Measurements from ENCODE around the gene CDYL. TPM values are rescaled to one million over a fixed set of nuclear protein-coding genes. Genes with fewer than 3 reads are reported as not detected.

Gene CDYL
- total RNA-seq, 1 donor from 2014 or later: 104 TPM

DNA sequence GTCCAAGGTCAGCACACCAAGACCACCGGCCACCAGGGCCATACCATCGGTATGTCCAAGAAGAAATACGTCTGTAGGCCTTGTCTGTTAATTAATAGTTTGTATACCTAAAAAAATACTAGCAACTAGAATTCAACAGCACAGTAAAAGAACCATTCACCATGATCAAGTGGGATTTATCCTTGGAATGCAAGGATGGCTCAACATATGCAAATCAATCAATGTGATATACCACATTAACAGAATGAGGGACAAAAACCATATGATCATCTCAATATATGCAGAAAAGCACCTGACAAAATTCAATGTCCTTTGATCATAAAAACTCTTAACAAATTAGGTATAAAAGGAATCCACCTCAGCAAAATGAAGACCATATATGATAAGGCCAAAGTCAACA lies 203.2 kb downstream of the CDYL start:
- peaks cover 29% of the 10 kb centered on the region for H3K9me3 Mint-ChIP-seq
- TF ChIP-seq, protein P1, sequence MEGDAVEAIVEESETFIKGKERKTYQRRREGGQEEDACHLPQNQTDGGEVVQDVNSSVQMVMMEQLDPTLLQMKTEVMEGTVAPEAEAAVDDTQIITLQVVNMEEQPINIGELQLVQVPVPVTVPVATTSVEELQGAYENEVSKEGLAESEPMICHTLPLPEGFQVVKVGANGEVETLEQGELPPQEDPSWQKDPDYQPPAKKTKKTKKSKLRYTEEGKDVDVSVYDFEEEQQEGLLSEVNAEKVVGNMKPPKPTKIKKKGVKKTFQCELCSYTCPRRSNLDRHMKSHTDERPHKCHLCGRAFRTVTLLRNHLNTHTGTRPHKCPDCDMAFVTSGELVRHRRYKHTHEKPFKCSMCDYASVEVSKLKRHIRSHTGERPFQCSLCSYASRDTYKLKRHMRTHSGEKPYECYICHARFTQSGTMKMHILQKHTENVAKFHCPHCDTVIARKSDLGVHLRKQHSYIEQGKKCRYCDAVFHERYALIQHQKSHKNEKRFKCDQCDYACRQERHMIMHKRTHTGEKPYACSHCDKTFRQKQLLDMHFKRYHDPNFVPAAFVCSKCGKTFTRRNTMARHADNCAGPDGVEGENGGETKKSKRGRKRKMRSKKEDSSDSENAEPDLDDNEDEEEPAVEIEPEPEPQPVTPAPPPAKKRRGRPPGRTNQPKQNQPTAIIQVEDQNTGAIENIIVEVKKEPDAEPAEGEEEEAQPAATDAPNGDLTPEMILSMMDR (IDR thresholded peaks at IDR 0.05; ENCODE audit: unreplicated experiment): no peak
- peaks cover 7% of the 10 kb centered on the region for H3K4me1 Mint-ChIP-seq
- DNase-seq (ENCODE audit: low spot score in 2 of 2, unreplicated experiment in 2 of 2): no peak
- no peaks in the 10 kb centered on the region for H3K27me3 Mint-ChIP-seq (ENCODE audit: low read depth)
- no peak overlapping the region for H3K27ac Mint-ChIP-seq
- no peak overlapping the region for H3K4me3 Mint-ChIP-seq
- H3K36me3 Mint-ChIP-seq: peaks cover 19% of the 10 kb centered on the region

DNA sequence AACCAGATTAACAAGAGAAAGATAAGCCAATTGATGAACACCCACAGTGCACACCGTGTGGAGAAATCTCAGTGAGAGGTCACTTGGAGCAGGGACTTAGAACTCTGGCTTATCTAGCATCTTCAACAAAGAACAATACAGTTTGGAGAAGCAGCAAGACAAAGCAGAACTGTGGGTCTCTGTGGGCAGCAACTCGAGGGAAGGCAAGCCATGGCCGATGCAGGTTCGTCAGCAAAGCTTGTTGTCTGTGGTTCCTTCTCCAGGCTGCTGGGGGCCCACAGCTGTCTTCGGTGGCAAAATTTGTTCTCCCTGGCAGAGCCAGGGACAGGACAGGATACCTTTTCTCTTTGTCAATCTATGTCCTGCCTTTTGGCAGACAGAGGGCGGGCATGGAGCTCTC lies 205.6 kb downstream of the CDYL start:
- H3K9me3 Mint-ChIP-seq: peaks cover 24% of the 10 kb centered on the region
- TF ChIP-seq, protein P1 (IDR thresholded peaks at IDR 0.05; ENCODE audit: unreplicated experiment): no peak
- H3K4me1 Mint-ChIP-seq: peaks cover 2% of the 10 kb centered on the region
- H3K4me3 Mint-ChIP-seq: no peak overlapping the region
- no peak overlapping the region for H3K27ac Mint-ChIP-seq
- H3K27me3 Mint-ChIP-seq (ENCODE audit: low read depth): no peaks in the 10 kb centered on the region
- H3K36me3 Mint-ChIP-seq: peaks cover 14% of the 10 kb centered on the region
- no peak for DNase-seq (ENCODE audit: low spot score in 2 of 2, unreplicated experiment in 2 of 2)

DNA sequence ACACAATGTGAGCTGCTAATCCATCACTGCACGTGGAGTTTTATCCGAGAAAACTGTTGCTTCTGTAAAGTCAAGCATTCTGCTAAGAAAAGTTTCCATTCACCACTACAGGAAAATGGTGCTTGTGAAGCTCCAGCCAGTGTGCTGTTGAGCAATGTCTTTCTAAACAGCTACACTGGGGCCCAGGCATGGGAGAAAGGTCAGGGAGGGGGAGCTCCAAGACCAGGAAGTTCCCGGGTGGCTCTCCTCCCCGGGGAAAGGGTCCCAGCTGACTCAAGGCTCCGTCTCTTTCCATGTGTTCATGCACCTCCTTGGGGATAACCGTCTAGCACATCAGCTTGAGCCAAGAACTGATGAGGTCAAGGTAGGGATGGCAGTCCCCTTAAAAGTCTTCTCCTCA lies 207.1 kb downstream of the CDYL start:
- TF ChIP-seq, protein P1 (IDR thresholded peaks at IDR 0.05; ENCODE audit: unreplicated experiment): no peak
- no peak for DNase-seq (ENCODE audit: low spot score in 2 of 2, unreplicated experiment in 2 of 2)
- peaks cover 10% of the 10 kb centered on the region for H3K36me3 Mint-ChIP-seq
- no peak overlapping the region for H3K4me3 Mint-ChIP-seq
- H3K9me3 Mint-ChIP-seq: peaks cover 12% of the 10 kb centered on the region
- H3K4me1 Mint-ChIP-seq: peaks cover 2% of the 10 kb centered on the region
- H3K27ac Mint-ChIP-seq: no peak overlapping the region
- H3K27me3 Mint-ChIP-seq (ENCODE audit: low read depth): no peaks in the 10 kb centered on the region

DNA sequence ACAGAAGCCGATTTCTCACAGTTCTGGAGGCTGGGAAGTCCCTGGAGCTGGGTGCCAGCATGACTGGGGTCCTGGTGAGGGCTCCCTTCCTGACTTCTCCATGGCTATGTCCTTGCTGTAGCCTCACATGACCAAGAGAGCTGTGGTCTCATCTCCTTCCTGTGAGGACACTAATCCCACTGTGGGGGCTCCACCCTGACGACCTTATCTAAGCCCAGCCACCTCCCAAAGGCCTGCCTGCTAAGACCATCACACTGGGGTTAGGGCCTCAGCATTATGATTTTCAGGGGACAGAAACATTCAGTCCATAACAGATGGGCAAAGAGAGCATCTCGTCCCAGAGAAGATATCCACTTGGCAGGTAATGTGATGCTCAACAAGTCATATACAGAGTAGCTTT lies 210.8 kb downstream of the CDYL start:
- TF ChIP-seq, protein P1 (IDR thresholded peaks at IDR 0.05; ENCODE audit: unreplicated experiment): no peak
- no peak overlapping the region for H3K27ac Mint-ChIP-seq
- DNase-seq (ENCODE audit: low spot score in 2 of 2, unreplicated experiment in 2 of 2): no peak
- H3K9me3 Mint-ChIP-seq: peaks cover 12% of the 10 kb centered on the region
- no peaks in the 10 kb centered on the region for H3K27me3 Mint-ChIP-seq (ENCODE audit: low read depth)
- H3K4me1 Mint-ChIP-seq: peaks cover 1% of the 10 kb centered on the region
- no peak overlapping the region for H3K4me3 Mint-ChIP-seq
- H3K36me3 Mint-ChIP-seq: peaks cover 12% of the 10 kb centered on the region

DNA sequence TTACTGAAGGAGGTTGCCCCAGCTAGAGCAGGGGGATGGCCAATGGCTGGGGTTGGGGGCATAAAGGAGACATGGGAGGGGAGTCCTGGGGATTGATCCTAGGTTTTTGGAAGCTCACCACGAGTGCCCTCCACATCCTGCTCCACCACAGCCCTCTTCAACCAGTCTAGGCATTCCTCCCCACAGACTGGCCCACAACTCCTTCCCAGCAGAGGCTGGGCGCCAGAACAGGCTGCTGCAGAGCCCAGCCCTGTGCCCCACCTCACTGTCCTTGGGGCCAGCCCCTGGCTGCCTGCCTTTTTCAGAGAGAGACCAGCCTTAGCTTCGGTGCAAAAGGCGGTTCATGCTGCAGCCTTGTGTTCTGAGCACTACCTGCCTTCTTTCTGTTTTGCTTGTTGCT lies 211.2 kb downstream of the CDYL start:
- Mint-ChIP-seq H3K27ac (no peak overlapping the region), H3K9me3 (peaks cover 13% of the 10 kb centered on the region), H3K4me1 (no peaks in the 10 kb centered on the region), H3K36me3 (peaks cover 13% of the 10 kb centered on the region), H3K27me3 (ENCODE audit: low read depth) (no peaks in the 10 kb centered on the region), H3K4me3 (no peak overlapping the region)
- TF ChIP-seq, protein P1 (IDR thresholded peaks at IDR 0.05; ENCODE audit: unreplicated experiment): no peak
- no peak for DNase-seq (ENCODE audit: low spot score in 2 of 2, unreplicated experiment in 2 of 2)

DNA sequence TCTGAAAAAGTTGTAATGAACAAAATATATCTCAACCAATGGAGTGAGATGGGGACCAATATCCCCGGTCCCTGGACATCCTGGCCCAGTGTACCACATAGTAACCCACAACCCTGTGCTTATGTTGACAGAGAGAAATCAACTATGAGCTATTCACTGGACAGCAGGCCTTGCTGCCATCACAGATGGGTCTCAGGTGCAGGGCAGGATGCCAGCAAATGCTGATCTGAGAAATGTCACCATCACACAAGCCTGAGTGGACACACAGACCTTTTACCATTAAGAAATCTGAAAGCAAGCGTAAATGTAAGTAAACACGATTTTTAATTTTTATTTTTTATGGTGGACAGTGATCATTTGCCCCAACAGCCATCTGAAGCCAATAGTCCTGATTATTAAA lies 218.5 kb downstream of the CDYL start:
- DNase-seq (ENCODE audit: low spot score in 2 of 2, unreplicated experiment in 2 of 2): no peak
- Mint-ChIP-seq H3K4me3 (no peak overlapping the region), H3K36me3 (peaks cover 30% of the 10 kb centered on the region), H3K4me1 (peaks cover 3% of the 10 kb centered on the region), H3K9me3 (peaks cover 17% of the 10 kb centered on the region), H3K27ac (no peak overlapping the region), H3K27me3 (ENCODE audit: low read depth) (no peaks in the 10 kb centered on the region)
- TF ChIP-seq, protein P1 (IDR thresholded peaks at IDR 0.05; ENCODE audit: unreplicated experiment): no peak
